ENCODE data around the gene KLHL21. TPM values are rescaled to one million over a fixed set of nuclear protein-coding genes. Genes with fewer than 3 reads are reported as not detected.

The KLHL21 gene
- total and polyA plus RNA-seq, 9 of the 15 experiments (the other 6 are each of a cell fraction or from before 2014, with no cell fraction given): 2.1 to 42.1 (median 17.5) TPM

DNA sequence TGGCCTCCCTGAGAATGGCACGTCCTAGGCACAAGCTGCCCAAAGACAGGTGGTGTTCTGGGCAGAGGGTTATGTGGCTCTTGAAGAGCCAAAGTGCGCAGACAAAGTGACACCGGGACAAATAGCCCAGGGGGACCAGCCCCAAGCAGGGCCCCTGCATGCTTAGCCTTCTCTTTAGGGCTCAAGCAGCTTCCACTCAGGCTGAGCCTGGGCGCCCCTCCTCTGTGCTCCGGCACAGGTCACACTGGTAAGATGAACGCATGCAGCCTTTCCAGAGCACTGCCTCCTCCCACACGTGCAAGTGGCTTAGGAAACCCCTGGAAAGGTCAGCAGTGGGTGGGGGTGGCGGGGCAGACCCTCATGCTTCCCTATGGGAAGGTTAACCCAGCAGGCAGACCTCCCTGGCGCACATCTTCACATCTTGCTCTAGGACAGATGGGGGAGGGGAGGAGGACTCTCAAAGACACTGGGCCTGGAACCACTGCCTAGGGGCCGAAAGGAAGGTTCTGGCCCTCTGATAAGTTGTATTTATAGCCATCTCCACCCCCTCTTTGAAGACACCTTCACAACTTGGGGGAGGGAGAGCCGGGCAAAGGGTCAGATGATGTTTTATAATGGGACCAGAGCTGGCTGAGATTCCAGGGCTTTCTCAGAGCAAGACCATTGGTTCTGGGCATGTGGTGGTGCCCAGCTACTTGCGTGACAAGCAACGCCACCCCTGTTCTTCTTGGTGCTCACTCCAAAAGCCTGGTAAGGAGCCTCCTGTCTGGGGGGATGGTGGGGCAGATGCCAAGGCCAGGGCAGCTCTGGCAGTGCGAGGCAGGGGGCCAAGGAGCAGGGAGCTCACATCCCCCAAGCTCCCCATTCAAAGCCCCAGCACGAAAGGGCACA is 5.5 kb downstream of the KLHL21 start:
- no TSS peak for BruUV-seq (replicated peaks)
- in situ Hi-C loops (cut with MboI): no loop called here
- Histone ChIP-seq H3K4me2 (ENCODE audit: insufficient read depth, low read length) (no peak overlapping the region), H3K36me3 (ENCODE audit: control insufficient read depth, insufficient read depth, low read length) (peaks cover 85% of the 10 kb centered on the region), H2AFZ (ENCODE audit: low read depth, low read length) (no peak overlapping the region), H4K20me1 (replicated peaks; ENCODE audit: control insufficient read depth, insufficient read depth, low read length) (peaks cover 63% of the 10 kb centered on the region), H3K4me1 (replicated peaks in 1 of 2; ENCODE audit: control insufficient read depth in 2 of 2, insufficient read depth in 2 of 2, low read length in 2 of 2) (peaks cover 23 to 51% of the 10 kb centered on the region in 2 experiments), H3K27ac (ENCODE audit: extremely low read depth, low read depth, low read length) (no peak overlapping the region), H3K79me2 (ENCODE audit: control insufficient read depth, insufficient read depth, low read length) (peaks cover 73% of the 10 kb centered on the region), H3K27me3 (ENCODE audit: control insufficient read depth in 2 of 2, insufficient read depth in 2 of 2, low read length in 2 of 2) (no peaks in the 10 kb centered on the region), H3K9me3 (replicated peaks; ENCODE audit: control insufficient read depth, insufficient read depth, low read depth, low read length) (no peaks in the 10 kb centered on the region), H3K4me3 (no peak overlapping the region), H3K9ac (ENCODE audit: insufficient read depth in 1 of 2, low read depth in 2 of 2, low read length in 2 of 2) (peak overlapping the region in 1 of 2 experiments; percentile 60; a peak in 2 of 4 replicates), H3K9me1 (ENCODE audit: control insufficient read depth, insufficient read depth, low read length) (peaks cover 23% of the 10 kb centered on the region)
- intact Hi-C loops (cut with micrococcal nuclease): no loop called here
- DNase-seq (ENCODE audit: extremely low read depth in 1 of 4, low spot score in 3 of 4) (no peak), ATAC-seq (no peak), FAIRE-seq (no peak)
- no peak for TF ChIP-seq OTX1 (CRISPR knock-in tag; IDR thresholded peaks at IDR 0.05)
- TF ChIP-seq RBFOX2 (IDR thresholded peaks at IDR 0.05; ENCODE audit: low read depth, low read length): peak; percentile 39; the same call in 1 of the 2 replicates
- TF ChIP-seq POLR2G (IDR thresholded peaks at IDR 0.05; ENCODE audit: low read depth, low read length): 0 out of 2 replicates have a peak, but pooled peaks have one; percentile 12
- ChIA-PET POLR2A (interaction anchor here (0.6 to 10.7 kb wide), 8 partner anchors 12 to 90 kb away, joined by 3 to 221 read pairs (median 3); partner anchors contain the start of gene ZBTB48), CTCF (ENCODE audit: low intra/inter-chr PET ratio) (no interaction called here)
- 88% methylated on average over 15 of the region's 15 CpGs for WGBS (ENCODE audit: insufficient coverage, low coverage, missing lambda C conversion rate)

GRCh38 chr1:6596351-6596750 is 6.3 kb downstream of the KLHL21 start:
- Histone ChIP-seq H3K79me2 (ENCODE audit: control insufficient read depth, insufficient read depth, low read length) (peaks cover 65% of the 10 kb centered on the region), H4K20me1 (replicated peaks; ENCODE audit: control insufficient read depth, insufficient read depth, low read length) (peaks cover 63% of the 10 kb centered on the region), H3K27me3 (ENCODE audit: control insufficient read depth in 2 of 2, insufficient read depth in 2 of 2, low read length in 2 of 2) (no peaks in the 10 kb centered on the region), H3K9me1 (ENCODE audit: control insufficient read depth, insufficient read depth, low read length) (peaks cover 26% of the 10 kb centered on the region), H3K9me3 (replicated peaks; ENCODE audit: control insufficient read depth, insufficient read depth, low read depth, low read length) (no peaks in the 10 kb centered on the region), H3K4me2 (ENCODE audit: insufficient read depth, low read length) (no peak overlapping the region), H2AFZ (ENCODE audit: low read depth, low read length) (no peak overlapping the region), H3K36me3 (ENCODE audit: control insufficient read depth, insufficient read depth, low read length) (peaks cover 93% of the 10 kb centered on the region), H3K4me3 (no peak overlapping the region), H3K9ac (ENCODE audit: insufficient read depth in 1 of 2, low read depth in 2 of 2, low read length in 2 of 2) (no peak overlapping the region; a peak in 1 of 4 replicates), H3K27ac (ENCODE audit: extremely low read depth, low read depth, low read length) (no peak overlapping the region), H3K4me1 (replicated peaks in 1 of 2; ENCODE audit: control insufficient read depth in 2 of 2, insufficient read depth in 2 of 2, low read length in 2 of 2) (peaks cover 23 to 48% of the 10 kb centered on the region in 2 experiments)
- no peak for DNase-seq (ENCODE audit: extremely low read depth in 1 of 4, low spot score in 3 of 4)
- ChIA-PET CTCF (ENCODE audit: low intra/inter-chr PET ratio) (no interaction called here), POLR2A (interaction anchor here (0.6 to 10.7 kb wide), 2 partner anchors 12 to 24 kb away, joined by 5 to 221 read pairs; partner anchors contain the start of gene ZBTB48)
- in situ Hi-C loops (cut with MboI) (no loop called here), intact Hi-C loops (cut with micrococcal nuclease) (no loop called here)
- no peak for ATAC-seq
- BruUV-seq (replicated peaks): no TSS peak
- peak; percentile 52 for FAIRE-seq
- 77% methylated on average over 7 of the region's 7 CpGs for WGBS (ENCODE audit: insufficient coverage, low coverage, missing lambda C conversion rate)
- no peak for TF ChIP-seq ZNF121 (CRISPR knock-in tag; conservative IDR thresholded peaks at IDR 0.05)
- peak; percentile 99 for TF ChIP-seq NFIC (IDR thresholded peaks at IDR 0.05)
- TF ChIP-seq ATF6 (CRISPR knock-in tag; IDR thresholded peaks at IDR 0.05): no peak
